Skin epidermis (tissue), 12 donors: ENCODE results near the gene SHC3.

Experiments used
- H3K27ac ChIP-seq, 21 experiments: fragments of 200-600 bp; sonication (generic) in 11 of 21; one replicate each; pipeline ENCODE4 v1.5.0; 2020; ENCODE audit warnings: mild to moderate bottlenecking in 3 of 21, inconsistent platforms in 2 of 21, moderate library complexity in 2 of 21
- H3K4me3 ChIP-seq, 7 experiments: fragments of 200-600 bp; sonication (generic) in 2 of 7; one replicate each; pipeline ENCODE4 v1.5.0; 2020; ENCODE audit warnings: inconsistent platforms in 2 of 7, mild to moderate bottlenecking in 2 of 7, moderate library complexity in 1 of 7

Gene SHC3

GRCh38 chr9:89116064-89116804 is 62.4 kb downstream of the SHC3 start:
- Histone ChIP-seq H3K4me3 (no peak overlapping the region), H3K27ac (no peak overlapping the region)

- H3K27ac ChIP-seq, result no peak overlapping the region
- no peak overlapping the region for H3K4me3 ChIP-seq
Measured at GRCh38 chr9:89115426-89115825, 63.2 kb downstream of the SHC3 start.

GRCh38 chr9:89114741-89115140 is 63.9 kb downstream of the SHC3 start:
- no peak overlapping the region for H3K27ac ChIP-seq
- no peak overlapping the region for H3K4me3 ChIP-seq

- Histone ChIP-seq H3K4me3 (no peak overlapping the region), H3K27ac (no peak overlapping the region)
Measured at GRCh38 chr9:89113851-89114250, 64.8 kb downstream of the SHC3 start.

GRCh38 chr9:89112243-89112642 is 66.4 kb downstream of the SHC3 start:
- Histone ChIP-seq H3K4me3 (no peak overlapping the region), H3K27ac (no peak overlapping the region)

- no peak overlapping the region for H3K4me3 ChIP-seq
- H3K27ac ChIP-seq, result no peak overlapping the region
Measured at GRCh38 chr9:89109666-89110065, 69.0 kb downstream of the SHC3 start.

- no peak overlapping the region for H3K4me3 ChIP-seq
- H3K27ac ChIP-seq, result no peak overlapping the region
Measured at GRCh38 chr9:89107406-89107805, 71.2 kb downstream of the SHC3 start.

GRCh38 chr9:89106224-89106851 is 72.3 kb downstream of the SHC3 start:
- H3K27ac ChIP-seq, result no peak overlapping the region
- H3K4me3 ChIP-seq, result no peak overlapping the region

- no peak overlapping the region for H3K4me3 ChIP-seq
- H3K27ac ChIP-seq, result no peak overlapping the region
Measured at GRCh38 chr9:89104821-89105220, 73.8 kb downstream of the SHC3 start.

- Histone ChIP-seq H3K27ac (no peak overlapping the region), H3K4me3 (no peak overlapping the region)
Measured at GRCh38 chr9:89097219-89097618, 81.4 kb downstream of the SHC3 start.

- Histone ChIP-seq H3K4me3 (no peak overlapping the region), H3K27ac (no peak overlapping the region)
Measured at GRCh38 chr9:89096807-89097206, 81.8 kb downstream of the SHC3 start.

- H3K4me3 ChIP-seq, result no peak overlapping the region
- no peak overlapping the region for H3K27ac ChIP-seq
Measured at GRCh38 chr9:89095761-89096528, 82.7 kb downstream of the SHC3 start.

- Histone ChIP-seq H3K27ac (no peak overlapping the region), H3K4me3 (no peak overlapping the region)
Measured at GRCh38 chr9:89093201-89093975, 85.2 kb downstream of the SHC3 start.

- Histone ChIP-seq H3K4me3 (no peak overlapping the region), H3K27ac (no peak overlapping the region)
Measured at GRCh38 chr9:89089176-89089575, 89.4 kb downstream of the SHC3 start.

- H3K4me3 ChIP-seq, result no peak overlapping the region
- H3K27ac ChIP-seq, result no peak overlapping the region
Measured at GRCh38 chr9:89083626-89084025, 95.0 kb downstream of the SHC3 start.

- no peak overlapping the region for H3K4me3 ChIP-seq
Measured at GRCh38 chr9:89080193-89080592, 98.4 kb downstream of the SHC3 start.

GRCh38 chr9:89079391-89079790 is 99.2 kb downstream of the SHC3 start:
- peak overlapping the region in 3 of 21 experiments; percentile 1 to 50 (median 12) for H3K27ac ChIP-seq
- H3K4me3 ChIP-seq, result no peak overlapping the region

More at GRCh38 chr9:89080193-89080592, 98.4 kb downstream of the SHC3 start:
- H3K27ac ChIP-seq, result peak overlapping the region in 1 of 21 experiments; percentile 1

- H3K27ac ChIP-seq, result peak overlapping the region in 3 of 21 experiments; percentile 2 to 59 (median 33)
- no peak overlapping the region for H3K4me3 ChIP-seq
Measured at GRCh38 chr9:89078860-89079259, 99.8 kb downstream of the SHC3 start.

- peak overlapping the region in 4 of 21 experiments; percentile 2 to 59 (median 26) for H3K27ac ChIP-seq
- H3K4me3 ChIP-seq, result no peak overlapping the region
Measured at GRCh38 chr9:89078421-89078820, 100.2 kb downstream of the SHC3 start.

GRCh38 chr9:89077519-89077918 is 101.1 kb downstream of the SHC3 start:
- Histone ChIP-seq H3K27ac (no peak overlapping the region), H3K4me3 (no peak overlapping the region)
